Erythroblast (primary cell): ENCODE measurements around the gene NLRP7.
"Not testable (repeated sequence)": the region's sequence is repeated elsewhere in the genome, so short reads cannot be mapped to it uniquely, and the experiment has no call there.

Experiments used
- DNase-seq, 2 experiments: peaks; one replicate each; lab custom pipeline; 2025; lab: John Stamatoyannopoulos, UW
- GATA1 ChIP-seq: IDR thresholded peaks from 2 replicates; pipeline ENCODE4 v1.6.1; 2011; ENCODE audit warnings: low read depth, mild to moderate bottlenecking, control low read depth, low read length, moderate library complexity
- POLR2A ChIP-seq: IDR thresholded peaks from 2 replicates; pipeline ENCODE4 v1.6.1; 2011; ENCODE audit warnings: mild to moderate bottlenecking, low read length

Gene NLRP7

GRCh38 chr19:54947381-54947780, at the start of gene NLRP7:
Gene NLRP7 (minus strand): TSS chr19:54947530.
- DNase-seq: no peak
- TF ChIP-seq POLR2A (no peak), GATA1 (no peak)

GRCh38 chr19:54995561-54995960, 48.2 kb upstream of the NLRP7 start:
- TF ChIP-seq POLR2A (no peak), GATA1 (no peak)
- DNase-seq: no peak

- not testable (repeated sequence) for DNase-seq
These were observed 42.2 kb upstream of the NLRP7 start for GRCh38 chr19:54989531-54989930.

GRCh38 chr19:54982562-54982961, 35.2 kb upstream of the NLRP7 start:
- DNase-seq: not testable (repeated sequence)

GRCh38 chr19:54973229-54974090, 26.1 kb upstream of the NLRP7 start:
- not testable (repeated sequence) for DNase-seq

GRCh38 chr19:54971446-54971845, 24.1 kb upstream of the NLRP7 start:
- not testable (repeated sequence) for DNase-seq

- DNase-seq: no peak
- TF ChIP-seq POLR2A (no peak), GATA1 (no peak)
These were observed 22.3 kb upstream of the NLRP7 start for GRCh38 chr19:54969647-54970046.

GRCh38 chr19:54967611-54968010, 20.3 kb upstream of the NLRP7 start:
- TF ChIP-seq GATA1 (no peak), POLR2A (no peak)
- no peak for DNase-seq

- DNase-seq: not testable (repeated sequence)
These were observed 17.7 kb upstream of the NLRP7 start for GRCh38 chr19:54965055-54965454.

GRCh38 chr19:54959840-54960239, 12.5 kb upstream of the NLRP7 start:
- TF ChIP-seq GATA1 (no peak), POLR2A (no peak)

GRCh38 chr19:54955376-54955775, 8.0 kb upstream of the NLRP7 start:
- TF ChIP-seq POLR2A: no peak
- TF ChIP-seq GATA1: no peak
- no peak for DNase-seq

More at GRCh38 chr19:54959840-54960239, 12.5 kb upstream of the NLRP7 start:
- no peak for DNase-seq

GRCh38 chr19:54953345-54953713, 6.0 kb upstream of the NLRP7 start:
- DNase-seq: not testable (repeated sequence)

- DNase-seq: no peak
- TF ChIP-seq GATA1 (no peak), POLR2A (no peak)
These were observed 5.4 kb upstream of the NLRP7 start for GRCh38 chr19:54952591-54953344.

GRCh38 chr19:54950580-54950979, 3.2 kb upstream of the NLRP7 start:
- DNase-seq: not testable (repeated sequence)

GRCh38 chr19:54949412-54949811, 2.1 kb upstream of the NLRP7 start:
- DNase-seq: no peak
- TF ChIP-seq POLR2A: no peak
- no peak for TF ChIP-seq GATA1

GRCh38 chr19:54943772-54944361, 3.5 kb downstream of the NLRP7 start:
- DNase-seq: not testable (repeated sequence)

GRCh38 chr19:54939538-54939937, 7.8 kb downstream of the NLRP7 start:
- not testable (repeated sequence) for DNase-seq
